Measurements from ENCODE around the gene IFI27.

DNA sequence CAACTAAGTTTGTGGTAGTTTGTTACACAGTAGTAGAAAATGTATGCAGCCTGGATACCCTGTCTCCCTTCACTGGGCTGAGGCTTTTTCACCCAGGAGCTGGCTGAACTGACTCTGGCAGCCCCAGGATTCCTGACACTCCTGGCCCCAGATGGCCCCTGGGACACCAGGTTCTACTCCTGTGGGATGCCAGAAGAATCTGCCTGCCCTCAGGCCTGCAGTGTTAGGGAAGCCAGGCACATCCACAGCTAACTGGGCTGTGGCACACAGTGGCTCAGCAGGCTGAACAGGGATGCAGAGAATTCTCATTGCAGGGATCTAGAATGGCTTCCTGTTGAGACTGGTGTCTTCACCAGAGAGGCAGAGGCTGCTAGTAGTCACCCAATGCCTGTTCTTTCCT lies 8.5 kb downstream of the IFI27 start:
- TF ChIP-seq, protein P1, sequence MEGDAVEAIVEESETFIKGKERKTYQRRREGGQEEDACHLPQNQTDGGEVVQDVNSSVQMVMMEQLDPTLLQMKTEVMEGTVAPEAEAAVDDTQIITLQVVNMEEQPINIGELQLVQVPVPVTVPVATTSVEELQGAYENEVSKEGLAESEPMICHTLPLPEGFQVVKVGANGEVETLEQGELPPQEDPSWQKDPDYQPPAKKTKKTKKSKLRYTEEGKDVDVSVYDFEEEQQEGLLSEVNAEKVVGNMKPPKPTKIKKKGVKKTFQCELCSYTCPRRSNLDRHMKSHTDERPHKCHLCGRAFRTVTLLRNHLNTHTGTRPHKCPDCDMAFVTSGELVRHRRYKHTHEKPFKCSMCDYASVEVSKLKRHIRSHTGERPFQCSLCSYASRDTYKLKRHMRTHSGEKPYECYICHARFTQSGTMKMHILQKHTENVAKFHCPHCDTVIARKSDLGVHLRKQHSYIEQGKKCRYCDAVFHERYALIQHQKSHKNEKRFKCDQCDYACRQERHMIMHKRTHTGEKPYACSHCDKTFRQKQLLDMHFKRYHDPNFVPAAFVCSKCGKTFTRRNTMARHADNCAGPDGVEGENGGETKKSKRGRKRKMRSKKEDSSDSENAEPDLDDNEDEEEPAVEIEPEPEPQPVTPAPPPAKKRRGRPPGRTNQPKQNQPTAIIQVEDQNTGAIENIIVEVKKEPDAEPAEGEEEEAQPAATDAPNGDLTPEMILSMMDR (IDR thresholded peaks at IDR 0.05; ENCODE audit: low read length): no peak
- no peak for TF ChIP-seq EZH2 (optimal IDR thresholded peaks at IDR 0.05; ENCODE audit: low read depth, low read length)
